ENCODE results near the gene CARF. TPM values are rescaled to one million over a fixed set of nuclear protein-coding genes. Genes with fewer than 3 reads are reported as not detected.
A peak's percentile ranks its signal among the peaks of the same experiment; 100 is the strongest.

CARF gene
- total RNA-seq, 1 experiment from 2014 or later = 4.2 TPM

DNA sequence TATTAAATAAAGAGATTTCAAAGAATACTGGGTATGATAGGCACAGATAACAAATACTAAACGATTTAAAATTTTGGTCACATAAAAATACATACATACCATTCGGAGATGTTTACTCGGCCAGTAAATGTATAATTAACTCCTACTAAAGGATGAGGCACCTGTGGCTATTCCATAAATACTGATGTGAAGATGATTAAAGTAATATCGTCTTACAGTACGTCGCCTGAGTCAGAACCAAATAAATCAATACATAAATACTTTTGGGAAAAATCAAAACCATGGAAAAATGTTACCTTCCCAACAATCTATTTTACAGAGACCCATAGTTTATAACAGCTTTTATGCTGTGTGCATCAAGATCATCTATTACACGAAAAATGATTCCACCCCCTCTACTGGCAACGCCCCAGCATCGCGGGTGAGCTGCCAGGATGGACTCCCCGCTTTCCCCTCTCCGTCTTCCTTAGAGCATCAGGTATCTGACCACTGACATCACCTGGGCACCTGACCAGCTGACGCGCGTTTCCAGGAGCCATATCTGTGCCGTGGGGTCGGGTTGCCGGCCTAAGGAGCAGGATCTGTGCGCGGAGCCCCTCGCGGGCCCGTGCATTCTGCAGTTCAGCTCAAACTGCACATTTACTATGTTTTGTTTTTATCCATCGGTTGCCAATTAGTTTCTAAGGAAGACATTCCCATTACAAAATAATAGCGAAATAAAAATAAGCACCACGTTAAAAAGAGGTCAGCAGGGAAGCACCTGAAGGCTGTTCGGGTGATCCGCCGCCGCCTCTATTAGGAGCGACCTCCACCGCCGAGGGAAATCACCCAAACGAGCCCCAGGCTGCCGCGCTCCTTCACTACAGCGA lies 41.4 kb upstream of the CARF start:
- Histone ChIP-seq H3K9me3 (ENCODE audit: control insufficient read depth, low read depth, low read length) (no peaks in the 10 kb centered on the region), H3K79me2 (ENCODE audit: insufficient read depth, low read length) (no peaks in the 10 kb centered on the region), H2BK20ac (ENCODE audit: low read depth, low read length, poor library complexity, severe bottlenecking) (no peak overlapping the region), H2BK5ac (ENCODE audit: insufficient read length, low read length) (no peak overlapping the region), H4K91ac (ENCODE audit: insufficient read length, low read depth, low read length) (no peak overlapping the region), H3K56ac (ENCODE audit: insufficient read length, low read depth, low read length) (no peak overlapping the region), H3K18ac (ENCODE audit: insufficient read length, low read depth, low read length) (peak overlapping the region; percentile 63), H3T11ph (ENCODE audit: low read length) (no peak overlapping the region), H2BK120ac (ENCODE audit: low read depth, low read length, poor library complexity, severe bottlenecking) (no peak overlapping the region), H3K4me1 (ENCODE audit: insufficient read depth, low read length) (no peaks in the 10 kb centered on the region), H2AFZ (ENCODE audit: low read length) (no peak overlapping the region), H3K14ac (ENCODE audit: insufficient read depth, low read length) (peak overlapping the region; percentile 51; the same call in 1 of the 2 replicates), H2AK5ac (ENCODE audit: insufficient read length, low read length) (no peak overlapping the region), H2BK12ac (ENCODE audit: insufficient read length, low read depth, low read length) (no peak overlapping the region), H4K5ac (ENCODE audit: insufficient read length, low read depth, low read length) (no peak overlapping the region), H2BK15ac (ENCODE audit: low read depth, low read length) (no peak overlapping the region), H3K23ac (ENCODE audit: insufficient read length, low read depth, low read length) (no peak overlapping the region), H3K4ac (ENCODE audit: low read depth, low read length) (no peak overlapping the region), H3K23me2 (ENCODE audit: insufficient read length, low read depth, low read length, poor library complexity, severe bottlenecking) (peaks cover 5% of the 10 kb centered on the region), H3K4me2 (ENCODE audit: insufficient read depth, insufficient read length, low read length) (peak overlapping the region; percentile 83), H3K79me1 (ENCODE audit: insufficient read depth, low read depth, low read length, poor library complexity, severe bottlenecking) (no peaks in the 10 kb centered on the region), H3K27ac (ENCODE audit: insufficient read length, low read depth, low read length) (no peak overlapping the region), H4K8ac (replicated peaks; ENCODE audit: insufficient read length, low read depth, low read length) (no peak overlapping the region), H3K27me3 (ENCODE audit: insufficient read depth, low read length) (no peaks in the 10 kb centered on the region), H3K9ac (ENCODE audit: extremely low read depth, insufficient read length, low read length) (peak overlapping the region; percentile 1), H4K20me1 (ENCODE audit: control insufficient read depth, insufficient read depth, insufficient read length) (no peaks in the 10 kb centered on the region)
- peak overlapping the region; percentile 18 to 98 (median 77); a peak in 4 of 7 replicates for H3K27ac Mint-ChIP-seq
- no peaks in the 10 kb centered on the region; a peak in 1 of 7 replicates for H3K36me3 Mint-ChIP-seq (ENCODE audit: insufficient read depth in 1 of 3, low read depth in 3 of 3)
- peaks cover 3% of the 10 kb centered on the region; the same call in 1 of the 2 replicates for H3K27me3 Mint-ChIP-seq (ENCODE audit: low read depth)
- TF ChIP-seq, protein P1, sequence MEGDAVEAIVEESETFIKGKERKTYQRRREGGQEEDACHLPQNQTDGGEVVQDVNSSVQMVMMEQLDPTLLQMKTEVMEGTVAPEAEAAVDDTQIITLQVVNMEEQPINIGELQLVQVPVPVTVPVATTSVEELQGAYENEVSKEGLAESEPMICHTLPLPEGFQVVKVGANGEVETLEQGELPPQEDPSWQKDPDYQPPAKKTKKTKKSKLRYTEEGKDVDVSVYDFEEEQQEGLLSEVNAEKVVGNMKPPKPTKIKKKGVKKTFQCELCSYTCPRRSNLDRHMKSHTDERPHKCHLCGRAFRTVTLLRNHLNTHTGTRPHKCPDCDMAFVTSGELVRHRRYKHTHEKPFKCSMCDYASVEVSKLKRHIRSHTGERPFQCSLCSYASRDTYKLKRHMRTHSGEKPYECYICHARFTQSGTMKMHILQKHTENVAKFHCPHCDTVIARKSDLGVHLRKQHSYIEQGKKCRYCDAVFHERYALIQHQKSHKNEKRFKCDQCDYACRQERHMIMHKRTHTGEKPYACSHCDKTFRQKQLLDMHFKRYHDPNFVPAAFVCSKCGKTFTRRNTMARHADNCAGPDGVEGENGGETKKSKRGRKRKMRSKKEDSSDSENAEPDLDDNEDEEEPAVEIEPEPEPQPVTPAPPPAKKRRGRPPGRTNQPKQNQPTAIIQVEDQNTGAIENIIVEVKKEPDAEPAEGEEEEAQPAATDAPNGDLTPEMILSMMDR (conservative IDR thresholded peaks at IDR 0.05) = peak; percentile 72
- H3K9me3 Mint-ChIP-seq = no peaks in the 10 kb centered on the region
- H3K4me3 Mint-ChIP-seq = peak overlapping the region; percentile 90 to 91
- peak; percentile 92 for DNase-seq
- no CpG with 5 or more reads among the region's 37 CpGs for WGBS (ENCODE audit: extremely low coverage, insufficient read length, low lambda C conversion rate)
- peaks cover 10 to 11% of the 10 kb centered on the region in 2 experiments for H3K4me1 Mint-ChIP-seq
